Esophagus mucosa (tissue), 1 donor: Measurements from ENCODE around the gene OSER1. TPM values are rescaled to one million over a fixed set of nuclear protein-coding genes. Genes with fewer than 3 reads are reported as not detected.

Source experiments
- ATAC-seq: fragments of 200-7000 bp; cut with Tn5 transposase; one replicate; pipeline ENCODE4 v1.9.1; 2020
- total RNA-seq: library from RNA; stranded (reverse); gene quantifications from one replicate; pipeline ENCODE4 v1.2.4, GENCODE V29; 2023
- donor health status: DM: yes; HTN: yes; CAD: no.

Gene OSER1
- total RNA-seq, 1 donor from 2014 or later = 20.6 TPM

DNA sequence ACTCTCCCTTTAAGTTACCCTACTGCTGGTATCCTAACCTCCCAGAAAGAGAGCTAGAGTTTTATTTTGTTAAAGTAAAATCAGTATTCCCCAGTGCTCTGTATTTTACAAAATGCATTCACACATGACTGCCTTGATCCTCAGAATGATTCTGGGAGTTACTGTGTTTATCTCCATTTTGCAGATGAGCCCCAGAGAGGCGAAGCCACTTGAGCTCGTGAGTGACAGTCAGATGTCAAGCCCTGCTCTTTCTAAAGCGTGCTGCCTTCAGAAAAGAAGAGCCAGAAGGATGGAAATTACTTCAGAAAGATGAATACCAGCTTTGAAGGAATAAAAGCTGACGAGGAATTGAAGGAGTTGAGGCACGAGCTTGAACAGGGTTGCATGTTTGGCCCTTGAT is 14.1 kb upstream of the OSER1 start:
- ATAC-seq = no peak

DNA sequence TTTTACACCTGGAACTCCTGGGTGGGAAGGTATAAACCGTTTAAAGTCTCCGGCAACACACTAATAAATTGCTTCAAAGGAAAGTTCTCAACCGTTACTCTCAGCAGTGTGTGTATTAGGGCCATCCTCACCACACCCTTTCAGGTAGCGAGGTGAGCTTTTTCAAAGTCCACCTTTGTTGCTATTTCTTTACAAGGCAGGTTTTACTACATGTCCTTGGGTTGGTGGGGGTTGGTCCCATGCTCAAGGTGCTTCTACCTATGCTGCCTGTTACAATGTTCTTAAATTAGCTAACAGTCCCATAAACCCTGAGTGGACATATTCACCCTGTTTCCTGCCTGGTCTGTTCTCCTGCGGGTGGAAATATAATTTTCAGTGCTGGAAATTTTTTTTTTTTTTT is 13.2 kb upstream of the OSER1 start:
- ATAC-seq = no peak

DNA sequence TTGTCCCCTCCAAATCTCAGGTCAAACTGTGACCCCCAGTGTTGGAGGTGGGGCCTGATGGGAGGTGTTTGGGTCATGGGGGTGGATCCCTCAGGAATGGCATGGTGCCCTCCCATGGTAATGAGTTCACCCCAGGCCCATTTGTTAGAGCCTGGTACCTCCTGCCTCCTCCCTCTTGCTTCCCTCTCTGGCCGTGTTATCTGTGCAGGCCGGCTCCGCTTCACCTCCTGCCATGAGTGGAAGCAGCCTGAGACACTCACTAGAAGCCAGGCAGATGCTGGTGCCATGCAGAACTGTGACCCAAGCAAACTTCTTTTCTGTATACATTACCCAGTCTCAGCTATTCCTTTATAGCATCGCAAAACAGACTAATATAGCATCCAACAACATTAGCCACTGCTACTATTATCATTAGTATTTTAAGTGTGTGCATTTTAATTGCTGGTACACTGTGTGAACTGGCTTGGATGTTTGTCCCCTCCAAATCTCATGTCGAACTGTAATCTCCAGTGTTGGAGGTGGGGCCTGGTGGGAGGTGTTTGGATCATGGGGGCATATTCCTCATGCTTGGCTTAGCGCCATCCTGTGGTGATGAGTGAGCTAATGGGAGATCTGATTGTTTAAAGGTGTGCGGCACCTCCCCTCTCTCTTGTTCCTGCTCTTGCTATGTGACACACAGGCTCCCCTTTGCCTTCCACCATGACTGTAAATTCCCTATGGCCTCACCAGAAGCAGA is 12.2 kb upstream of the OSER1 start:
- ATAC-seq = no peak

DNA sequence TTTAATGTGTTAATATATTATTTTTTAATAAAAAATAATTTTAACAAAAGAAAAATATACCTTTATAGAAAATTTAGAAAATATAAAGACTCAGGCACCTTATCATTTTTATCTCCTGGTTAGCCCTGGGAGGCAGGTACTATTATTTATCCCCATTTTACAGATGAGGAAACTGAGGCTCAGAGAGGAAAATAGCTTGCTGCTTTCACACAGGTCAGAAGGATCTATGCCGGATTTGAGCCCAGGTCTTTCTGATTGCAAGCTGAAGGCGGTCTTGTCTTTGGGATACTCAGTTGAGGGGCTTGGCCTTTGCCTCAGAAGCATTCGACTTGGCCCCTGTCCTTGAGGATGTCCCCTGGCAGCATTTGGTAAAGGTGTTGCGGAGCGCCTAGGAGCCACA is 11.5 kb upstream of the OSER1 start:
- no peak for ATAC-seq

DNA sequence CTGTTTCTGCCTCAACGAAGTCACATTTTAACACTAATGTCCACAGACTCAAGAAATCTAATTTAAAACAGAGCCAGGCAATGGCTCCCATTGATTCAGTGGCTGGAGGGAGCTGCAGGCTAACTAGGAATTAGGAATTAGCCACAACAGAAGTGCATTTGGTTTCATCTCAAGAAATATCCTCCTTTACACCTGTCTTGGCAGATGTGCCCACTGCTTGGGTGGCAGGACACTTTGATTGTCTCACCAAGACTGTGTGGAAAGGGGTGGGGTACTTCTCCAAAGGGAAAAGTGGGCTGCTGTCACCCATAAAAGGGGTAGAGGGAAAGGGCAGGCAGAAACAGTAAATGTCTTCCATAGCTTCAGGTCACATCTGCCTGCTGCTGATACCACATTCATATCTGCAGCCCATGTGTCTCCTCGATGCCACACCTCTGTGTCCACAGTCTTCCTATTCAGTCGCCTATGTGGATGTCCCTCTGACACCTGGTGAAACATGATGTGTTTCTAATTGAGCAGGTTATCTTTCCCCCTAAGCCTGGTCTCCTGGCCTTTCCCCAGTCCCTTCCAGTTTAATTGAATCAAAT is 10.9 kb upstream of the OSER1 start:
- no peak for ATAC-seq

DNA sequence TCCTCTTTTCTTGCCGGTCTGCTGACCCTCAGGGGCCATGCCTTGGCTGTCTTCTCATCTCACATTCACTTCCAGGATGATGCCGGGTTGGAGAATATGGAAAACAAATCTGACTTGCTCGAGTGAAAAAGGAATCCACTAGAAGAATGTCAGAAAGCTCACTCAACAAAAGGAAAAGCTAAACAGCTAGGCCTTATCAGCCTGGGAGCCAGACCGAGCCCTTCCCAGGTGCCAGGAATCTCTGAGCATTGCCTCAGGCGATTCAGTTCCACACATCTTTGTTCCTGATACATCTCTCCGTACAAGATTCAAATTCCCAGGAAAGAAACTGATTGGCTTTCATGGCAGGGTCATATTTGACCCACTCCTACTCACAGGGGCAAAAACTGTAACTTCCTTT is 9.2 kb upstream of the OSER1 start:
- no peak for ATAC-seq

DNA sequence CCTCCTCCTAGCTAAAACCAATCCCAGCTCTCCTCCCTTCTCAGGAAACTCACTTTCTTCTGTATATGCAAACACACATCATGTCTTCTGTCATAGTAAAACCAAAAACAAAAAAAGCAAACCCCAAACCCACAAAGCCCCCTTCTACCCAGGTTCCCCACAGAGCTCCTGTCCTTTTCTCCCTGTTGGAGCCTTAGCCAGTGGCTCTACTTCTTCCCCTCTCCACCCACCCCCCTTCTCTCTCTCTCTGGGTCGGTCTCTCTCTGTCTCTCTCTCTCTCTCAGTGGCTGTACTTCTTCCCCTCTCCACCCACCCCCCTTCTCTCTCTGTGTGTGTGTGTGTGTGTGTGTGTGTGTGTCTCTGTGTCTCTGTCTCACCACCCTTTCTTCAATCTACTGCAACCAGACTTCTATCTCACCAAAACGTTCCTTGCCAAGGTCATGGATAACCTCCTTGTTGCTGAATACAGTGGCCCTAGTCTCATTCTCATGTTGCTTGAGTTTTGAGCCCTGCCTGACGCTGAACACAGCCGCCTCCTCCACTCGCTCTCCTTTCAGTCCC is 8.7 kb upstream of the OSER1 start:
- ATAC-seq = no peak

DNA sequence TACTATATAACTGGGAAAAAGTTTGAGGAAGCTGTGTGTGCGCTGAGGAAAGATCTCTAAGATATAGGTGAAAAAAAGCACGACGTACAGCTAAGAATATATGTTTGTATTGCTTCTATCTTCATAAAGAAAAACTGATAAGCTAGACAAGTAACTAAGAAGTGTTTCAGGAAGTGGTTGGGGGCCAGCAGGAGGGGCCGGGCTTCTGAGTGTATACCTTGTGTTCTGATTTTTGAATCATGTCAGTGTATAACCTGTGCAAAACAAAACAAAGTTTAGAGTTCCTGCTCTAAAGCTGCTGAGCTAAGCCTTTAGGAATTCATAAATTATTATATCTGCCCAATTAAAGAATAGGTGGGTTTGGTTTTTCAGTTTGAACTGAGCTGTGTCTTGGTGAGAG is 7.9 kb upstream of the OSER1 start:
- ATAC-seq = no peak

DNA sequence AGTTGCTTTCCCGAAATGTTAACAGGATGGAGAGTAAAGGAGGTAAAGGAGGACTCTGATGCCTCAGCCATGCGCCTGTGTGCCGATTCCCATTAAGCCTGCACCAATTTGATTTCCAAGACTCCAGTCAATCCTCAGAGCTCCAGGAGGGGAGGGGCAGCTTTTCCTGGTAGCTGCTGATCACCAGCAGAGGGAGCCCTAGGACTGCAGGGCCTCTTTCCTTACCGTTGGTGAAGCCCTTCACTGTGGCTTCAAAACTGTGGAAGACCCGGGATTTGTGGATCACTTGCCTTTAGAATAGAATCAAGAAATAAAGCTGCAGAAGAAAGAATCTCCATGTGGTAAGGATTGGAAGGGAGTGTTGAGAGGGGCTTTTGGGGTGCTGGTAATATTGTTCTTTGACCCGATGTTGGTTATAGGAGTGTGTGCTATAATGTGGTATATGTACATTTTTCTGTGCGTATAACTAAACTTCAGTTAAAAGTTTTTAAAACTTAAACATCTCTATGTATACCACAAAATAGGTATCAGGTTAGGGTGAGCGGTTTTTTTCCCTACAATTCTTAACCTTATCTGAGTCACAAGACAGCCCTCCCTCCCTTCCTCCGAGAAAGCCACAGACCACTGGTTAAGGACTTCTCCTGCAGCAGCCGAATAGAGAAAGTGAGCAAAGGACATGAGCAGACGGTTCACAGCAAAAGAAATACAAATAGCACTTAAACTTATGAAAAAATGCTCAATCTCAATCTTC is 6.9 kb upstream of the OSER1 start:
- peak; percentile 64 for ATAC-seq

DNA sequence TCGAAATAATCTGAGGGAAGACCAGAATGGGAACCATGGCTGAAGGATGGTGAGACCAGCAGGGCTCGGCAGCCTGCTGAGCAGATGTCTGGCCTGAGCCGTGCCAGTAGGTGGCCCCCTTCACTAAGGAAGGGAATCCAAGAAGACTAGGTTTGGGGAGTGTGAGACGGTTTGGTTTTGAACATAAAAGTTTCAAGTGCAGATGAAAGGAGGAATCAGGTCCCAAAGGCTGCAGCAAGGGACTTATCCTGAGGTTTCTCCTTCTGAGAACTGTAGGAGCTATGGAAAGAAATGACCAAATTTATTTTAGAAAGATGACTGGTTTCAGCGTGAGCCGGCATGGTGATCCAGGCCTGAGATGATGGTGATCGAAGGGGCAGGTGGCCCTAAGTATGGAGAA is 4.6 kb upstream of the OSER1 start:
- ATAC-seq = no peak

DNA sequence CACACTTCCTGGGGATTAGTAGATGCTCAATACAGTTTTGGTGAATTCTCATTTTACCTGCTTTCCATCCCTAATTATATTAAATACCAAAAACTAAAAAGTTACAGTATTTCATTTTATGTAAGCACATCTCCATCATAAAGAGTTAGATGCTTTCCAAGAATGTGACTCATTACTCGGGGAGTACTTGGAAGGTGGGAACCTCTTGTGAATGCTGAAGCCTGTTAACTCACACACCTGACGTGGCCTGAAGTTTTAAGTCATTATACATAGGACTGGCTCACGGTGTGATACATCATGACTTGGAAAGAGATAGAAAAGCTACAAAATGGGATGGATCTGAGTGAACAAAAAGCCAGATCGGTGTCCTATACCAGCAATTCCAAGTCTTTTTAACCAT is 2.2 kb upstream of the OSER1 start:
- no peak for ATAC-seq

DNA sequence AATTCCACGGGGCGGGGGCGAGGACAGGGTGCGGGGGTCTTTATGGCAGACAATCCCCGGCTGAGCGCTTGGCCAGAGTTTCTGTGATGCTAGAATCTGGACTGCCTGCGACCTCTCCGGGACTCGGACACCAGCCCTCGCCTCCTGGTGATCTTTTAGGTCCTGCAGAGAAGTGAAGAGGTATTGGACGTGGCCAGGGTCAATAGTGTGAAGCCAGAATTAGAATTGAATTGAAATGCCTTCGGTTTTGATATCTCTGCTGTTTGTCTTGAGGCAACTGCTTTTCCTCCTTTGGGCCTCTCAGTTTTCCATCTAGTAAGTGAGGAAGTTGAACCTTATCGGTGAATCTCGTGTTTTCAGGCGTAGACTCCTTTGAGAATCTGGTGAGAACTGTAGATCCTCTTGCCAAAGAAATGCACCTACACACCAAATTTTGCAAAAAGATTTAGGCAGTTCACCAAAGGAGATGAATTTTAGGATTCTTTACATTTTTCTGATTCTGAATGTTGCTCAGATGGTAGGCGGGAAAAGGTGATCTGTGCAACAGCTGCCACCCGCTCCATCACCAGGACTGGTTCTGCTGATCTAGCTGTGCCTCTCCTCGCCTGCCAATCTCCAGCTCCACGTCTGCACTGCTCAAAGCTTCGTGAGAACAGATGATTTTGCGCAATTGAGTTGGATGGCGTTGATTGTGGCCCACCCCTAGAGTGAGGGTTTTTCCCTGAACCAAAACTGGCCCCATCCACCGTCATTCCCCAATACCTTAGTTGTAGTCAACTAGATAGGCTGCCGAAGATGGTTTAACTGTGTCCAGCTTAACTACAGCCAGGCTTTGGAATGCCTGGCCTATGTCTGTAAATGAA is 837 bp upstream of the OSER1 start:
- ATAC-seq = no peak

DNA sequence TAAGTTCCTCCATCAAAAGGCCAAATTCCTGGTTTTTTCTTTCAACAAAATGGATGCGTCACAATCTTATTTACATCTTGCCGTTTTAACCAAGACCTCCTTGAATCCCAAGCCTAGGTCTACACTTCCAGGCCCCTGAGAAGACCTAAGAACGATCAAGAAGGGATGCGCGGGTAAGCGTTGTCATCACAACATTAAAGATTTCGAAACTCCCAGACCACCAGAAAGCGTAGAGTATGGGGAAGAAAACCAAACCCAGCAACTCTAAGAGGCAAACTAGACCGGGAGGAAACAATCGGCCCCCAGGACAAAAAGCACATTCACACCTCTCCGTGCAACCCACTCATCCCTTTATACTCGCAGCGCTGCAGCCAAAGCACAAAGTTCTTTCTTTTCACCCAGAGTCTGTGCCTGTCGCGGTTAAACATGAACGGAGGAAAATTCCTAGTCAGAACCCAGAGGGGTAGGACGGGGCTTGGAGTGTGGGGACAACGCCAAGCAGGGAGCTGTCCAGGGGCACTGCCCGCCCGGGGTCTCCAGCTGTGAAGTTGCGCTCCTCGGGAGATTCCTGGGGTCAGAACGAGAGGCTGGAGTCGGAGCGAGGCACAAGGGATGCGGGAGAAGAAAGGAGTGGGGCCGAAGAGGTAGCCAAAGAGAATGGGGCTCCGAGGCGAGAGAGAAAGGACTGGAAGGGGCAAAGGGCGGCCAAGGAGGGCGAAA is 725 bp downstream of the OSER1 start:
- peak; percentile 0 for ATAC-seq

DNA sequence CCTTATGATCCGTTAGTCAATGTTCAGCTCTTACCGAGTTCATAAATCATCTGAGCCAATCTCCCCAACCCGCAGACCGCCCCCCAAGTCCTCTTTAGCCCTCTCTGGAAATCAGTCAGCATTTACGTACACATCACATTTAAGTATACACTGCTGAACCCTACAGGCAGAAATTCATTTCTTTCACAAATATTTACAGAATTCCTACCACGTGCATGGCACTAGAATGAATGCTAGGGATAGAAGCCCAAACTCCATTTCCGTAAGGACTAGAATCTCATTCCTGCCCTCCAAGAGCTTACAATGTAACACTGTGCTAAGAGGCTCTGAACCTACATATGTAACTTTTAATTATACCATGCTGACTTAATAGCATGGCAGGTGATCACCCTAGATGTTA is 1.8 kb downstream of the OSER1 start:
- ATAC-seq = no peak

DNA sequence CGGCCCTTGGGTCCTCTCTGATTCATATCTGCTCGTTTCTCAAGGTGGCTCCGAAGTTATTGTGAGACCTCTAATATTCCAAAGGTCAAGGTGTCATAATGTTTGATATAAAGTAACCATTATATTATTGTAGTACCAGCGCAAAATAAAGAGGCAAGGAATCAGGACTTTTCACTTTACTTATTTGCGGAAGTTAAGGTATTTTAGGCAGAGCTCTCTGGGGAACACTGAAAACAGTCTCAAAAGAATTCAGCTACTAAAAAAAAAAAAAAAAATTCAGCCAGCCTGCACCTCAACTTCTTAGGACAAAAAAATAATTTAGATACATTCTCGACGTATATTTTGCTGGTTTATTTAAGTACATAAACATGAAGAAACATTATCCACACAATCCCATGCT is 2.4 kb downstream of the OSER1 start:
- no peak for ATAC-seq

DNA sequence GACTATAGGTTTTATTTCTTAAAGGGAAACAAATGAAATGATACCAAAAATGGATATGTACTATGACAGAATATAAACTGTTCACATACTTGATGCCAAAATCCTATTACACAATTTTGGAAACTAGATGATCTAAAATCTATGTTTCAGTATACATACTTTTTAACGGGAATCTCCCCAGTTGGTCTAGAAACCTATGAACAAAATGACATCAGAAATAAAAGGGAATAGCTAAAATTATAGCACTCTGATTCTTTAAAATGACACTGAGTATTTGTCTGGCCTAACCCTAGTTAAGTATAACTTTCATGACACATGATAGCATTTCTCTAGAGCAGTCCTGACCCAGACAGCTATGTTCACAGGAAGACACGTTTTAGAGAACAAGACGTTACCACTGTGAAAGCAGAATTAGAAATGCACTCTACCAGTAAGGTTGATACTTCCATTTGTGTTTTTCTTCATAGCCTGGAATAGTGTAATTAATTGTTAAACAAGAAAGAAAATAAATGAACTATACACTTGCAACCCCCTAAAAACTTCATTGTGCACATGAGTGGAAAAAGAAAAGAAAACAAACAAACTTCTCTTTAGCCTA is 3.3 kb downstream of the OSER1 start:
- ATAC-seq = no peak

DNA sequence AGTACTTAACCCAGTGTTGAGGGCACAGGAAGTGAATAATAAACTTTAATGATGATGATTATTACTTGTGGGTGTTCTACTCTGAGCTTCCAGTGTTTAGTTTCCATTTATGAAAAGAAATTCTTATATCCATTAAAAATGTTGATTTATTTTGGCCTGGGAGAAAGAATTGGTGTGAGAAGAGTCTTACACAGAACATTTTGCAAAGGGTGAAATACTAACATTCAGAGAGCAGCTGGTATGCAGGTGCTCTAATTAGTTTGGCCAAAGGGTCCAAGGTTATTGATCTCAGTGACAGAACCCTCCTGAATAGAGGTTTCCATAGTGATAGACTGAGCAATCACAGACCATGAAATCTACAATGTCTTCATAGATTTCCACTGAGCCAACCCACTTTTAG is 4.4 kb downstream of the OSER1 start:
- no peak for ATAC-seq

DNA sequence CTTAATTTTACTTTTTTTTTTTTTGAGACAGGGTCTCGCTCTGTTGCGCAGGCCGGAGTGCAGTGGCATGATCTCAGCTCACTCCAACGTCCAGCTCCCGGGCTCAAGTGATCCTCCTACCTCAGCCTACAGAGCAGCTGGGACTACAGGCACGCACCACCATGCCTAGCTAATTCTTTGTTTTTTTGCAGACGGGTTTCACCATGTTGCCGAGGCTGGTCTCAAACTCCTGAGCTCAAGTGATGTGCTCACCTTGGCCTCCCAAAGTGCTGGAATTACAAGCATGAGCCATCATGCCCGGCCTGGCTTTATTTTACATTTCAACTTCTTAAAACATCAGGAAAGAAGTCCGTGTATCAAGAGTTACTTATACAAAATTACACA is 5.7 kb downstream of the OSER1 start:
- no peak for ATAC-seq

DNA sequence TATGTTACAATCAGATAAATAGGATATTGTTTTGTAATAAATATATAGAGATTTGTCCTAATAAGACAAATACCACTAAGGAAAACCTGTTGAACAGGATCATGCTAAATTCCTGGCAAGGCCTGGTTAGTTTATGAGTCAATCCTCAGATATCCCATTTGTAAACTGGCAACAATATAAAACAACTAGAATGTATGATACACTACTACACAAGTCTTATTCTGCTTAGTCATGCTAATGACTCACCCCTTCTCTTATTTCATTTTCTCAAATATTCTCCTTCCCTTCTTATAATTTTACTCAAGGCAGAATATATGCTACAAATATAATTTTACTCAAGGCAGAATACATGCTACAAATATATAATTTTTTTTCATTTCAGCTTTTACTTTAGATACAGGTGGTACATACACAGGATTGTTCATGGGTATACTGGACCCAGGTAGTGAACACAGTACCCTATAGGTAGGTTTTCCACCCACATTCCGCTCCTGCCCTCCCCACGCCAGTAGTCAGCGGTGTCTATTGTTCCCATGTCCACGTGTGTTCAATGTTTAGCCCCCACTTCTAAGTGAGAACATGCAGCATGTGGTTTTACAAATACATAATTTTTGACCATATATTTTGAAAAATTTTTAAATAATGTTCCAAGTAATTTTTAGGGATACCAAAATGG is 6.3 kb downstream of the OSER1 start:
- peak; percentile 97 for ATAC-seq

DNA sequence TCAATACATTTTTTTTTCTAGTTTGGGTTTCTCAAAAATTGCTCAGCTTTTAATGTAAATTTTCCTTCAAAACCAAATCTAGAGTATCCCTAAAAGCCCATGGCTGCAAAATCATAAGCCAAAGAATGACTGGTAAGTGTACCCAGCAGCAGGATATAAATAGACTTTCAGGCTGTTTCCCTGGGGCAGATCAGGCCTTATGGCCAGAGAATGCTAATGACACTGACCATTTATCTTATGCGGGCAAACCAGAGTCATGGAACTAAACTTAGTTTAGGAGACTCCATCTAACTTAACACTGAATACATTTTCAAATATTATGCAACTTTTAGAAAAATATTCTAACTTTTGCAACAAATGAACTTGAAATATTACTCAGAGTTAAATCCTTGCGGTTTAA is 7.4 kb downstream of the OSER1 start:
- no peak for ATAC-seq

DNA sequence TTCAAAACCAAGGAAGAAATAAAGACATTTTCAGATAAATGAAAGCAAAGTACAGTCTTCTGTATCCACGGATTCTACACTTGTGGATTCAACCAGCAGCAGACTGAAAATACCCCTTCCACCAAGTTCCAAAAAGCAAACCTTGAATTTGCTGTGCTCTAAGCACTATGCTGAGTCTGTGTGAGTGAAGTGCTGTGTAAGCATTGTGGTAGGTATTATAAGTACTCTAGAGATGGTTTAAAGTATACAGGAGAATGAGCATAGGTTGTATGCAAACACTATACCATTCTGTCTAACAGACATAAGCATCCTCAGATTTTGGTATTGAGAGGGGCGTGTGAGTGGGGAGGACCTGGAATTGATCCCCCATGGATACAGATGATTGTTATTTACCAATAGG is 9.6 kb downstream of the OSER1 start:
- no peak for ATAC-seq
